SU-DHL-6 (cell line): ENCODE data around the gene UQCRFS1.

Experiments used
- EZH2phosphoT487 ChIP-seq: fragments of 200-600 bp; sonication (generic), shearing (Covaris generic); conservative IDR thresholded peaks from 2 replicates; pipeline ENCODE4 v1.6.1; 2018; ENCODE audit warnings: mild to moderate bottlenecking, antibody characterized with exemption, low read length, moderate library complexity, mixed read lengths
- TF ChIP-seq, protein P1 (sequence below): fragments of 200-600 bp; sonication (generic); IDR thresholded peaks from one replicate; pipeline ENCODE4 v1.5.1; 2017; ENCODE audit warnings: antibody characterized with exemption, mild to moderate bottlenecking, low read length, moderate library complexity; ENCODE audit not compliant: insufficient read depth, poor library complexity, severe bottlenecking

DNA sequence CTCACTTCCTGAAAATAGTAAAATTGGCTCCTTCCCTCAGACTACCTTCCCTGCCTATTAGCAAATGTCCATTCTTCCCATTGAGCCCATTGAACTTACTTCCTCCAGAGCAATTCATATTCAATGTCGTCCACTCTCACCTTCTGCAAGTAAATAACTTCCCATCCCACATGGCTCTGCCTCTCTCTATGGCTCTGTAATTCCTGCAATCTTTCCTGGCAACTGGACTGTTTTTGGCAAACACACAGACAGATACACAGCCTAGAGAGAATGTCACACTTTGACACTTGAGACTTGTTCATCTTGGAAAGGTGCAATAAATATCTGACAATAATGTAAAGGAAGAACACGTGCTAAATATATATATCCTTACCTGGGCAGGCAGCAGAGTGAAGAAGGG lies 18.3 kb downstream of the UQCRFS1 start:
- TF ChIP-seq, protein P1, sequence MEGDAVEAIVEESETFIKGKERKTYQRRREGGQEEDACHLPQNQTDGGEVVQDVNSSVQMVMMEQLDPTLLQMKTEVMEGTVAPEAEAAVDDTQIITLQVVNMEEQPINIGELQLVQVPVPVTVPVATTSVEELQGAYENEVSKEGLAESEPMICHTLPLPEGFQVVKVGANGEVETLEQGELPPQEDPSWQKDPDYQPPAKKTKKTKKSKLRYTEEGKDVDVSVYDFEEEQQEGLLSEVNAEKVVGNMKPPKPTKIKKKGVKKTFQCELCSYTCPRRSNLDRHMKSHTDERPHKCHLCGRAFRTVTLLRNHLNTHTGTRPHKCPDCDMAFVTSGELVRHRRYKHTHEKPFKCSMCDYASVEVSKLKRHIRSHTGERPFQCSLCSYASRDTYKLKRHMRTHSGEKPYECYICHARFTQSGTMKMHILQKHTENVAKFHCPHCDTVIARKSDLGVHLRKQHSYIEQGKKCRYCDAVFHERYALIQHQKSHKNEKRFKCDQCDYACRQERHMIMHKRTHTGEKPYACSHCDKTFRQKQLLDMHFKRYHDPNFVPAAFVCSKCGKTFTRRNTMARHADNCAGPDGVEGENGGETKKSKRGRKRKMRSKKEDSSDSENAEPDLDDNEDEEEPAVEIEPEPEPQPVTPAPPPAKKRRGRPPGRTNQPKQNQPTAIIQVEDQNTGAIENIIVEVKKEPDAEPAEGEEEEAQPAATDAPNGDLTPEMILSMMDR, result no peak
- TF ChIP-seq EZH2phosphoT487, result no peak
